ENCODE measurements around the gene IGSF21.

Gene IGSF21

DNA sequence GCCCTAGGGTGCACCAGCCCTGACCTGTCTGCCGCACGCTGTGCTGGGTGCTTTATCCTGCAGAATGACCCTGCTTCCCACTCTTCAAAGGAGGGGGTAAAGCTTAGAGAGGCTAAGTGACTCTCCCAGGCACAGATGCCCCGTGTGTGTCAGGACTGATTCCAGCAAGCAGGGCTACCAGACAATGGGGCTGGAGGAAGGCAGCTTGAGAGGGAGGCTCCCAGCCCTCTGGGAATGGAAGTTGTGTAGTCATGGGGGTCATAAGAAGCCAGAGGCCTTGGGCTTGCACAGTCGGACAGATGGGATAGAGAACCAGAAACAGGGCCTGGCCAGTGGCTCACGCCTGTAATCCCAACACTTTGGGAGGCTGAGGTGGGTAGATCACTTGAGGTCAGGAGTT lies 279.0 kb downstream of the IGSF21 start:
- Histone ChIP-seq H3K9me3 (replicated peaks; ENCODE audit: insufficient read depth, low read length) (no peaks in the 10 kb centered on the region), H3K79me2 (ENCODE audit: low read length) (no peaks in the 10 kb centered on the region), H3K27ac (ENCODE audit: low read length) (no peak overlapping the region), H2AFZ (ENCODE audit: low read length) (no peak overlapping the region), H3K4me3 (ENCODE audit: low read length) (no peak overlapping the region), H3K4me1 (ENCODE audit: low read length) (no peaks in the 10 kb centered on the region), H3K36me3 (replicated peaks; ENCODE audit: insufficient read depth, low read length) (no peaks in the 10 kb centered on the region), H3K27me3 (replicated peaks; ENCODE audit: insufficient read depth, low read length) (peaks cover 83% of the 10 kb centered on the region), H3F3A (ENCODE audit: insufficient read depth, low read length) (no peaks in the 10 kb centered on the region), H3K4me2 (ENCODE audit: low read depth, low read length) (no peak overlapping the region), H4K20me1 (ENCODE audit: insufficient read depth, low read length) (no peaks in the 10 kb centered on the region), H3K9ac (ENCODE audit: low read length) (no peak overlapping the region), H3K9me2 (replicated peaks; ENCODE audit: insufficient read depth, low read length) (no peaks in the 10 kb centered on the region)
- TF ChIP-seq CTCF (IDR thresholded peaks at IDR 0.05; ENCODE audit: low read length), result no peak
- TF ChIP-seq EZH2 (optimal IDR thresholded peaks at IDR 0.05; ENCODE audit: low read depth, low read length), result no peak
- TF ChIP-seq EZH2phosphoT487 (IDR thresholded peaks at IDR 0.05; ENCODE audit: low read length), result no peak
- no peak for DNase-seq

DNA sequence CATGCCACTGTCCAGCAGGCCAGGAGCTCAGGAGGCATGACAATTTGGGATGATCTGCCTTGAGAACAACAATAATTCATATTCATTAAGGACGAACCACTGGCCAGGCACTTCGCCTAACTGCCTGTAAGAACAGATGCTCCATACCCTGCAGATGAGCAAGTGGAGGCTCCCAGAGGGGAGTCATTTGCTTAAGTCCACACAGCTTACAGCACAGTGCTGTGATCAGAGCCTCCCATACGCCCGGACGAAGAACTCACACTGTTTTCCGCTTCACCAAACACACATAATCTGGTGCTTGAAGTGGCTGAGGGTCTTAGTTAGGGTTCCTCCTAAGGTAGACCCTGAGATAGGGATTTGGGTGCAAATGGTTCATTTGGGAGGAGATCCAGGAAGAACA lies 279.7 kb downstream of the IGSF21 start:
- Histone ChIP-seq H3K36me3 (replicated peaks; ENCODE audit: insufficient read depth, low read length) (no peaks in the 10 kb centered on the region), H3K9ac (ENCODE audit: low read length) (no peak overlapping the region), H3K4me2 (ENCODE audit: low read depth, low read length) (no peak overlapping the region), H3K79me2 (ENCODE audit: low read length) (no peaks in the 10 kb centered on the region), H3K27me3 (replicated peaks; ENCODE audit: insufficient read depth, low read length) (peaks cover 83% of the 10 kb centered on the region), H3K4me3 (ENCODE audit: low read length) (no peak overlapping the region), H2AFZ (ENCODE audit: low read length) (no peak overlapping the region), H3K9me2 (replicated peaks; ENCODE audit: insufficient read depth, low read length) (no peaks in the 10 kb centered on the region), H3K4me1 (ENCODE audit: low read length) (no peaks in the 10 kb centered on the region), H3K27ac (ENCODE audit: low read length) (no peak overlapping the region), H3F3A (ENCODE audit: insufficient read depth, low read length) (no peaks in the 10 kb centered on the region), H3K9me3 (replicated peaks; ENCODE audit: insufficient read depth, low read length) (no peaks in the 10 kb centered on the region), H4K20me1 (ENCODE audit: insufficient read depth, low read length) (no peaks in the 10 kb centered on the region)
- DNase-seq, result no peak
- TF ChIP-seq EZH2 (optimal IDR thresholded peaks at IDR 0.05; ENCODE audit: low read depth, low read length) (no peak), CTCF (IDR thresholded peaks at IDR 0.05; ENCODE audit: low read length) (no peak), EZH2phosphoT487 (IDR thresholded peaks at IDR 0.05; ENCODE audit: low read length) (no peak)

DNA sequence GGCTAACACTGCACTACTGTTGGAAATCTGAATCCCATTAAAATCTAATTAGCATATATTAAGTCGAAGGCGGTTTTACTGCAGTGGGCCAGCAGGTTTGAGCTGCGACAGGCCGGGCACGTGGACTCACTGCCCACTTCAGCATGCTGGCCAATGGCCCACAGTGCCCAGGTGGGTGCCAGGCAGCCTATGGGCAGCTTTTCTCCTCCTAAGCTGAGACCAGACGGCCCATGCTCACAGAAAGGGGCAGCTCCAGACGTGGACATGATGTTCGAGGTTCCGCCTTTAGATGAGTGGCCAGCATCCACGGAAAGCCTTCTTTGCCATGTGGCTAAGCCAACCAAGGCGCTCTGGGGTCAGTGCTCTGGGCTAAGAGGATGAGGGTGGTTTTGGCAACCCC lies 283.4 kb downstream of the IGSF21 start:
- peaks cover 91% of the 10 kb centered on the region for H3K27me3 ChIP-seq (replicated peaks; ENCODE audit: insufficient read depth, low read length)
- H3K4me2 ChIP-seq (ENCODE audit: low read depth, low read length), result no peak overlapping the region
- H3K79me2 ChIP-seq (ENCODE audit: low read length), result no peaks in the 10 kb centered on the region
- no peak for DNase-seq
- no peak overlapping the region for H2AFZ ChIP-seq (ENCODE audit: low read length)
- no peaks in the 10 kb centered on the region for H4K20me1 ChIP-seq (ENCODE audit: insufficient read depth, low read length)
- no peaks in the 10 kb centered on the region for H3K9me2 ChIP-seq (replicated peaks; ENCODE audit: insufficient read depth, low read length)
- H3K4me1 ChIP-seq (ENCODE audit: low read length), result no peaks in the 10 kb centered on the region
- no peak overlapping the region for H3K9ac ChIP-seq (ENCODE audit: low read length)
- H3K4me3 ChIP-seq (ENCODE audit: low read length), result no peak overlapping the region
- no peak overlapping the region for H3K27ac ChIP-seq (ENCODE audit: low read length)
- TF ChIP-seq EZH2 (optimal IDR thresholded peaks at IDR 0.05; ENCODE audit: low read depth, low read length), result no peak
- no peak for TF ChIP-seq EZH2phosphoT487 (IDR thresholded peaks at IDR 0.05; ENCODE audit: low read length)
- no peak for TF ChIP-seq CTCF (IDR thresholded peaks at IDR 0.05; ENCODE audit: low read length)
- no peaks in the 10 kb centered on the region for H3K36me3 ChIP-seq (replicated peaks; ENCODE audit: insufficient read depth, low read length)
- H3K9me3 ChIP-seq (replicated peaks; ENCODE audit: insufficient read depth, low read length), result no peaks in the 10 kb centered on the region
- no peaks in the 10 kb centered on the region for H3F3A ChIP-seq (ENCODE audit: insufficient read depth, low read length)
